GM19467 (cell line): ENCODE results near the gene ZBTB12.

ENCODE experiments used
- ATAC-seq: cut with Tn5 transposase; IDR thresholded peaks from one replicate; pipeline ENCODE4 v1.9.1; 2021; ENCODE audit warnings: mild to moderate bottlenecking, moderate library complexity; ENCODE audit not compliant: unreplicated experiment

ZBTB12 gene

GRCh38 chr6:31897612-31898382 is 4.1 kb downstream of the ZBTB12 start, which contains the start of gene EHMT2:
TSS of gene EHMT2 (minus strand) at chr6:31897698. CDS start at chr6:31897677, 21 bp downstream.
- ATAC-seq: peak; percentile 44

- no peak for ATAC-seq
These were observed 4.9 kb downstream of the ZBTB12 start for GRCh38 chr6:31896856-31897611.

GRCh38 chr6:31896493-31896855 is 5.4 kb downstream of the ZBTB12 start:
- ATAC-seq: no peak

- ATAC-seq: no peak
These were observed 9.1 kb downstream of the ZBTB12 start for GRCh38 chr6:31892821-31893220.

DNA sequence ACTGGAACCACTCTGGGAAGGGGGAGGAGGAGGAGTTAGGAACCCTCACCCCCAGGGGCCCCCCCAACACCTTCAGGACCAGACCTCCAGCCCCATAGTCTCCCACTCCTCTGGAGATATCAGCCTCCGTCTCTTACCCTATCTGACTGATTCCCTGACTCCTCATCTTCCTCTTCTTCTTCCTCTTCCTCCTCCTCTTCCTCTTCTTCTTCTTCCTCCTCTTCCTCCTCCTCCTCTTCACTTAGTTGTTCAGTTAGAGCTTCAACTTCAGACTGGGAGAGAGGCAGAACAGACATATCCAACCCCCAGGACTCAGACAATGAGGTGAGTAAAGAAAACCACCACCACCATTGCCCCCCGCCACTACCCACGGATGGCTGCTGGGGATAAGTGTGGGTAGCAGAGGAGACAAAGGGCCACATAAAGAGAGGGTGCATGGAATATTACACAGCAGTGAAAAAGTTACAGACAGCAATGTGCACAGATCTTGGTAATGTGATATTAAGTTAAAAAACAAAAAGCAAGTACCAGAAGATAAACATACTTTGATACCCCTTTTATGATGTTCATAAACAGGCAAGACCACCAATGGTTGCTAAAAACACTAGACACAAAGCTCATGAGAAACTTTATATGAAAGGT is 12.4 kb downstream of the ZBTB12 start:
- ATAC-seq: no peak

DNA sequence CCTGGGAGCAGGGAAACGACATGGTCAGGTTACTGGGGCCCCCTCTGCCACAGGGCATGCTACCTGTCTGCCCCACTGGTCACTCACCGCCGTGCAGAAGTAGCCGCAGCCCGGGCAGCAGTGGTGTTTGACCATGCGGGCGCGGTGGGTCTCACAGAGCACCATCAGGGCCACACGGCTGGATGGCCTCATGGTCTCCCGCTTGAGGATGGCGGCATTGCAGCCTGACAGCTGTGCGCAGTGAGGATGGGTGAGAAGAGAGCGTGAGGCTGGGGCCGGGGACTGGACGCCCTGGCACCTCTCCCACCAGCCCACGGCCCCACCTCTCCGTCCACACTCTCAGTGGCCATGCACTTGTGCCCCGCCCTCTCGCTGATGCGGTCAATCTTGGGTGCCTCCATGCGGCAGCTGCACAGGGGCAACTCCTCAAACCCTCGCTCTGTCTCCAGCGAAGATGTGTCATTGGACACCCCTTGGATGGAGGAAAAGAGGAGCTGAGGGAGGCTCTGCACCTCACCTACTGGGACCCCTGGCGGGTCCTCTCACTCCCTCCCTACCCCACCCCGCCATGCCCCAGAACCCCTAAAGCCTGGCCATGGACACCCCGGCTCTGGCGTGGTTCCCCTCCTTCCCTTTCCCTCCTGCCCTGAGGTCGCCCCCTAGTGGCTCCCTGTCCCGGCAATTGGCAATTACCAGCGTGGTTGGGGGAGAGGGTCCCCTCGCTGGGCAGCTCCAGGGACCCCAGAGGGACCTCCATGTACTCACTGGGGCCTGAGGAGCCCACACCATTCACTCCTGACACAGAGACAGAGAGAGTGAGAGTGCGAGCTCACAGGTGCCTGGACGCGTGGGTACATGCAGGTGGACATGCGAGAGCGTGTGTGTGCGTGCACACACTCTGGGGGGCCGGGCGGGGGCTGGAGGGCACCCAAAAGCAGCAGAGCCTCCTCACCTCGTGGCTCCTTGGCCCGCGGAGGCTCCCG is 13.3 kb downstream of the ZBTB12 start:
- no peak for ATAC-seq

GRCh38 chr6:31887173-31888007 is 14.5 kb downstream of the ZBTB12 start:
- no peak for ATAC-seq

DNA sequence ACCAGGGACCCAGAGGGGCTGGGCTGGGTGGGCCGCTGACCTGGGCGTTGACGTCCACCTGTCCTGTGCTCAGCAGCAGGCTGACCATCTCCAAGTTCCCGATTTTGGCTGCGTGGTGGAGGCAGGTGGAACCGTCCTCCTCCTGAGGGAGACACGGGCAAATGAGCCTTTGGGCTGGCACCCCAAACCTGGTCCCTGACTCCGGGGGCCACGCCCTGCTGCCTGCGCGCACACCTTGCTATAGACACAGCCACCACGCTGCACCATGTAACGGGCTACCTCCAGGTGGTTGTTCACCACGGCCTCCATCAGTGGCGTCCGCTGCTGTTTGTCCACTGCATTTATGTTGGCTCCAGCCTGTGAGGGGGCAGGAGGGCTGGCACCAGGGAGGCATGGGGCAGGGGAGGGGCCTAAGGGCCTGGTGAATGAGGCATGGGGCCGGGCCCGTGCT is 15.3 kb downstream of the ZBTB12 start:
- no peak for ATAC-seq

DNA sequence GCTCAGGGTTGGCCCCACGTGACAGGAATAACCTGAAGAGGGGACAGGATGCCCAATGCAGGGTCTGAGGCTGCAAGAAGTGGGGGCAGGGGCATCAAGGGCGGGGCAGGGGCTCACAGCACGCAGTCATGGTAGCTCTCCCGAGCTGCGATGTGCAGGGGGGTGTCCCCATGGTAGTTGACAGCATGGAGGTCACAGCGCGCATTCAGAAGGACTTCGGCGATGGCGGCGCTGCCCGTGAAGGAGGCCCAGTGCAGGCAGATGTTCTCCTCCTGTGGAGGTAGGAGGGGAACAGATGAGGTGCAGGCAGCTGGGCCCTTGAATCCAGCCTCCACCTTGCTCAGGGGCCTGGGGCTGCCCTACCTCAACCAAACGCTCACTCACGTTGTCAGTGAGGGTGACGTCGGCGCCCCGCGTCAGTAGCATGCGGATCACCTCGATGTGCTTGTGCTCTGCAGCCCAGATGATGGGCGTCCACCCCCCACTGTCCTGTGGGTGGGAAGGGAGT is 17.3 kb downstream of the ZBTB12 start:
- no peak for ATAC-seq

DNA sequence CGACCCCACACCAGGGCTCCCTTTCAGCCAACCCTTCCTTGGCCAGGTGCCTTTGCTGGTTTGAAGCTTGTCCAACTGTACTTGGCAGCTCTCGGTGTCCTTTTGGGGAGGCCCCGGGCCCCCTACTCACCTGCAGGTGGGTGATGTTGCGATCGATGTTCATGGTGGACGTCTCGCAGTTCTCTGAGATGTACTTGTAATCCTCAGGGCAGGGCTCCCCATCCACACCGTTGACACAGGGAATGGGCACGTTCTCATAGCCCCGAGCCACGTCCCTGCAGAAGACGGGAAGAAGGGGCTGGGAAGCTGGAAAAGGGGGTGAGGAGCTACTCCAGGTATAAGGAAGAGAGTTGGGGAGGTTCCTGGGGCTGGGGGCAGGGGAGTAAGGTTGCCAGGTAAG is 18.2 kb downstream of the ZBTB12 start:
- no peak for ATAC-seq

DNA sequence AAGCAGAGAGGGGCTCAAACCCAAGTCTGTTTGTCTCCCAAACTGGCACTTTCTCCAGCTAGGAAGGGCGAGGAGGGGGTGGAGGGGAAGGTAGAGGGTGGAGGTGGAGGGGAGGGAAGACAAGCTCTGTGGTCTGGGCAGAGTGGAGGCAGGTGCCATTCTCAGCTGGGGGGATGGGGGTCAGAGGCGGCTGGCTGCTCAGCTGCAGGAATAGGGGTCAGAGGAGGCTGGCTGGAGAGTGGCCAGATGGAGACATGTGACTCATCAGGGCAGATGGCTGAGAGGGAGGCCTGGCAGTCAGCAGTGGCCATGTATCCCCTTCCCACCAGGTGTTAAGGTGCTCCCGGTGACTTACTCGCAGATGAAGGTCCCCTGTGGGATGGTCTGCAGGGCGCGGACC is 19.5 kb downstream of the ZBTB12 start:
- no peak for ATAC-seq

DNA sequence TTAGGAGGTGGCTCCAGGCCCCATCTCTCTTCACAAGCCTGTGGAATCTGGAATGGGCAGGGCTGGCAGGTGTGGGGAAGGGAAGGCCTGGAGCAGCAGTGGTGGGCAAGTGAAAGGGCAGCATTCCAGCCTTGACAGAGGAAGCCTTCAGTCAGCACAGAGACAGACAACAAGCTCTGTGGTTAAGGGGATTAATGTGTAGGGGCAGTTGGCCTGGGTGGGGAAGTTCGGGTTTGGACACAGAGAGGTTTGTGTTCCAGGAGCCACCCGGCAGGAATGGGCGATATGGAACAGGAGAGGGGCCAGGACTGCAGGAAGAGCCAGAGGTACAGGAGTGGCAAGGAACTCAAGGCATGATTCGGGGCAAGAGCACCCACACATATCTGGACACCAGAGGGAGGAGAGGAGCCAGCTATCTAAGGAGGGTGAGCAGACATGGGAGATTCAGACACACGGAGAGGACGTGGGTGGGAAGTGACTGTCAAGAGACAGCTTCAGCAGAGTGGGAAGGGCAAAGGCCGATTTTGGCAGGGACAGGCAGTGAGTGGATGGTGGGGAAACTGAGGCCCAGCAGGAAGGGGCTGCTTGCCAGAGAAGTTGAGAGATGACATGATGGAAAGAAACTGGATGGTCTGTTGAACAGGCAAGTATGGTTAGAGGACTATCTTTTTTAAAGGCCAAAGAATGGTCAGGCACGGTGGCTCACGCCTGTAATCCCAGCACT is 20.6 kb downstream of the ZBTB12 start:
- no peak for ATAC-seq

DNA sequence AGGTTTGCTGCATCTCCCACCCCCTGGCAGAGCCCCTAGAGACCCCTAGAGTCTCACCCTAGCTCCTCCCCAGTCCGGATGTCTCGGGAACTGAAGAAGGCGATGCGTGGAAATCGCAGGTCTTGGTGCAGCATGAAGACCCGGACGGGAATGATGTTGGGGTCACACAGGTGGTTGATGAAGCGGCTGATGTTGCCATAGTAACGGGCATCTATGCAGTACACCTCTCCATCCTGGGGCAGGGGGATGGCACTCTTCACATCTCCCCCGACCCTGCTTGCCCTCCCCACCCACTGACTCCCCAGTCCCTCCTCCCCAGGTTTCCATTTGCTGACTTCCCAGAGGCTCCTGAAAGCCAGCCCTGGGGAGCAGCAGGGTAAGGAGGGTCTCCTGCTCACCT is 21.3 kb downstream of the ZBTB12 start:
- ATAC-seq: no peak

GRCh38 chr6:31879901-31880300 is 22.0 kb downstream of the ZBTB12 start:
- no peak for ATAC-seq

DNA sequence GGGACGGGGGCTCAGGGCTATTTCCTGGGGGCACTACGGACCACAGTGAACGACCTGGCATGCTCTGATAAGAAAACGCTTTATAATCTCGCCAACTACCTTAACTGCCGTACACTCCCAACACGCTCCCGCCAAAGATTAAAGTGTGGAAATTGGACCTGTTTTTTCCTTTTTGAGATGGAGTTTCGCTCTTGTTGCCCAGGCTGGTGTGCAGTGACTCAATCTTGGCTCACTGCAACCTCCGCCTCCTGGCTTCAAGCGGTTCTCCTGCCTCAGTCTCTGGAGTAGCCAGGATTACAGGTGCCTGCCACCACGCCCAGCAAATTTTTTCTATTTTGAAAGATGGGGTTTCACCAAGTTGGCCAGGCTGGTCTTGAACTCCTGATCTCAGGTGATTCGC is 22.7 kb downstream of the ZBTB12 start:
- no peak for ATAC-seq

- ATAC-seq: no peak
These were observed 23.2 kb downstream of the ZBTB12 start, which contains the start of gene SLC44A4 for GRCh38 chr6:31878726-31879125. TSS of gene SLC44A4 (minus strand) at chr6:31878997. CDS start at chr6:31878980, 17 bp downstream.

GRCh38 chr6:31878222-31878621 is 23.7 kb downstream of the ZBTB12 start:
- no peak for ATAC-seq

DNA sequence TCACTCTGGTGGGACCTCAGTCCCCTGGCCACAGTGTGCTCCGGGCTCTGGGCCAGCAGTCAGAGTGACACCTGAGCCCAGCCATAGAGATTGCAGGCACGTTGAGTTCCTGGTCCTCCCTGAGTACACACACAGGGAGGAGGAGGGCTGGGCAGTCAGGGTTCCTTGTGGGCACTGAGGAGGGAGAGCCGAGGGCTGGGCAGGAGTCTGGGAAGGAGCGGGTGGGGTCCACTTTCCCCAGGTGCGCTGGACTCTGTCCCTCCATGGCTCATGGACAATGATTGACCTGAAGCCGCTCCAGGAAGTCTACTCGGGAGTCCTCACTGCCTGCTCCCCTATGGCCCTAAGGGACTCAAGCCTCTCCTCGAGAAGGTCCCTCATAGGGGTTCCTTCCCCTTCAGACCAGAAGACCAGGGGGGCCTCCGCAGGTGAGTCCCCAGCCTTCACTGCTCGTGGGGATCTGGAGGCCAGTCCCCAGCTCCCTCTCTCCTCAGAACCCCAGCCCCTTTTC is 24.2 kb downstream of the ZBTB12 start:
- no peak for ATAC-seq
